ENCODE results near the gene ADNP2.

DNA sequence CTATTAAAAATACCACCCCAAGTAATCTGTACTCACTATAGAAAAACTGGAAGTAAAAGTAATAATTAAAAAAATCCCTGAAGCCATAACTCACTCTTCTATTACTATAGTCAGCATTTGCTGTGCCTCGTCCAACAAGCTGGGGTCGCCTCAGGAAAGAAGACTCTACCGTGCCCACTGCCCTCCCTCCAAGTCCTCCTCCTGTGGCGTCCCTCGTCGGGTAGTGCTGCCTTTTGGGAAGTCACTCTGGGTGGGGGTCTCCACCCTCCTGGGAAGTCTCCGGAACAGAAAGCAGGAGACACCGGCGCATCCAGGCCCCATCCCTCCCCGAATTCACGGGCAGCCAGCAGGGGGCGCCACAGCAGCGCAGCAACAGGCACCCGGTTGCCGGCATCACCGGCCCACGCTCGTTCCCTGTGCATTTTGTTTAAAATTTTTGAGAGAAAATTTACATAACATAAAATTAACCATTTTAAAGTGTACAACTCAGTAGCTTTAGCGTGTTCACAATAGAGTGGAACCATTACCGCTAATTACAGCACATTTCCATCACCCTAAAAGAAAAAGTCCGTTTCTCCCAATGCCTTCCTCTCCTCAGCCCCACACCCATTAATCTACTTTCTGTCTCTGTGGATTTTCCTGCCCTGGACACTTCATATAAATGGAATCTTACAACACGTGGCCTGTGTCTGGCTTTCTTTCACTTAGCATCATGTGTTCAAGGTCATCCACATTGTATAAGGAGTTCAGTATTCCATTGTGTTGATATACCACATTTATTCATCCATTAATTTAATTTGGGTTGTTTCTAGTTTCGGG is 62.2 kb downstream of the ADNP2 start:
- TF ChIP-seq CTCF (conservative IDR thresholded peaks at IDR 0.05) (peak; percentile 71), EZH2 (IDR thresholded peaks at IDR 0.05; ENCODE audit: low read depth) (no peak)
